HepG2 (cell line): Measurements from ENCODE around the gene PAM16. TPM values are rescaled to one million over a fixed set of nuclear protein-coding genes. Genes with fewer than 3 reads are reported as not detected.
A peak's percentile ranks its signal among the peaks of the same experiment; 100 is the strongest.

ENCODE experiments used
- ELF3 ChIP-seq: IDR thresholded peaks from 2 replicates; pipeline ENCODE4 v1.6.1; 2016; ENCODE audit warnings: missing genetic modification reagents, missing compliant biosample characterization
- FOXO1 ChIP-seq: sonication (generic); formaldehyde crosslinking; IDR thresholded peaks from 2 replicates; pipeline ENCODE4 v1.4.0; 2020; ENCODE audit warnings: missing genetic modification reagents
- GABPA ChIP-seq, 2 experiments: IDR thresholded peaks; 2 replicates each; pipeline ENCODE4 v1.6.1; 2011 to 2016; ENCODE audit warnings: low read depth in 2 of 2, low read length in 1 of 2, missing biosample characterization in 1 of 2, missing genetic modification characterization in 1 of 2
- GPN1 ChIP-seq: sonication (generic); formaldehyde crosslinking; IDR thresholded peaks from 2 replicates; pipeline ENCODE4 v1.5.1; 2020; ENCODE audit warnings: missing genetic modification reagents, borderline replicate concordance
- MAZ ChIP-seq, 2 experiments: sonication (generic) in 1 of 2; formaldehyde crosslinking in 1 of 2; IDR thresholded peaks; 2 replicates each; pipeline versions ENCODE4 v1.5.0 to v1.6.1; 2012 to 2020; ENCODE audit warnings: low read depth in 2 of 2, mild to moderate bottlenecking in 2 of 2, borderline replicate concordance in 1 of 2, improper control_type of control experiment in 1 of 2, low read length in 1 of 2, missing genetic modification reagents in 1 of 2, moderate library complexity in 1 of 2
- MXI1 ChIP-seq: IDR thresholded peaks from 3 replicates; pipeline ENCODE4 v1.6.1; 2012; ENCODE audit warnings: low read depth, low read length, inconsistent platforms, borderline replicate concordance
- RAD21 ChIP-seq: fragments of 450-650 bp; formaldehyde crosslinking; IDR thresholded peaks from 2 replicates; pipeline ENCODE4 v1.5.0; 2020; ENCODE audit warnings: mild to moderate bottlenecking
- RXRB ChIP-seq: IDR thresholded peaks from 2 replicates; pipeline ENCODE4 v1.6.1; 2016; ENCODE audit warnings: borderline replicate concordance, missing genetic modification reagents, missing compliant biosample characterization
- SALL1 ChIP-seq: sonication (generic); formaldehyde crosslinking; IDR thresholded peaks from 2 replicates; pipeline ENCODE4 v1.8.0; 2022; ENCODE audit warnings: mild to moderate bottlenecking, missing genetic modification reagents
- ZMAT3 ChIP-seq: sonication (generic); formaldehyde crosslinking; conservative IDR thresholded peaks from 2 replicates; pipeline ENCODE4 v1.7.0; 2021; ENCODE audit warnings: missing genetic modification reagents
- ZNF749 ChIP-seq: sonication (generic); formaldehyde crosslinking; IDR thresholded peaks from 2 replicates; pipeline ENCODE4 v1.8.0; 2022; ENCODE audit warnings: mild to moderate bottlenecking, missing genetic modification reagents, moderate library complexity, borderline replicate concordance
- ZZZ3 ChIP-seq: sonication (generic); formaldehyde crosslinking; IDR thresholded peaks from 2 replicates; pipeline ENCODE4 v1.4.0; 2020; ENCODE audit warnings: missing genetic modification reagents, mild to moderate bottlenecking, borderline replicate concordance
- polyA plus RNA-seq, 8 experiments: library from polyadenylated mRNA; depleted of rRNA in 3 of 8; stranded (reverse) in 7 of 8; unstranded in 1 of 8; fragments of >200 nt; fragmentation: Illumina TruSeq in 4 of 8; extraction: Trizol in 4 of 8; gene quantifications; 2 replicates each; pipeline versions ENCODE4 v1.2.1 to v1.2.3, GENCODE V29; 2011 to 2016; ENCODE audit warnings: low read depth in 4 of 8, missing spikeins in 1 of 8, mixed read lengths in 1 of 8; ENCODE audit not compliant: insufficient read depth in 1 of 8
- total RNA-seq, 5 experiments: library from RNA; depleted of rRNA; stranded (reverse); fragments of >200 nt; fragmentation: Illumina TruSeq; extraction: Trizol; gene quantifications; 2 replicates each; pipeline ENCODE4 v1.2.3, GENCODE V29; 2016; ENCODE audit warnings: low read depth in 1 of 5
- TF ChIP-seq, protein P1 (sequence below): sonication (generic); formaldehyde crosslinking; IDR thresholded peaks from 2 replicates; pipeline ENCODE4 v1.4.0; 2020; ENCODE audit warnings: mild to moderate bottlenecking, missing genetic modification reagents
- TF ChIP-seq, protein P2 (sequence below), 2 experiments: fragments of 450-650 bp in 1 of 2; sonication (generic) in 1 of 2; formaldehyde crosslinking; IDR thresholded peaks; 2 replicates each; pipeline versions ENCODE4 v1.5.0 to v1.8.0; 2020 to 2022; ENCODE audit warnings: mild to moderate bottlenecking in 1 of 2, missing genetic modification reagents in 1 of 2
- TF ChIP-seq, protein P3 (sequence below): sonication (generic); formaldehyde crosslinking; conservative IDR thresholded peaks from 2 replicates; pipeline ENCODE4 v1.8.1; 2023; ENCODE audit warnings: missing genetic modification reagents
- TF ChIP-seq, protein P4 (sequence below): sonication (generic); formaldehyde crosslinking; IDR thresholded peaks from 2 replicates; pipeline ENCODE4 v1.4.0; 2020; ENCODE audit warnings: missing genetic modification reagents, borderline replicate concordance

PAM16 gene
- total and polyA plus RNA-seq, 2 of the 13 experiments (the other 11 are each of a cell fraction or from before 2014, with no cell fraction given), result 51.5 to 51.8 TPM

DNA sequence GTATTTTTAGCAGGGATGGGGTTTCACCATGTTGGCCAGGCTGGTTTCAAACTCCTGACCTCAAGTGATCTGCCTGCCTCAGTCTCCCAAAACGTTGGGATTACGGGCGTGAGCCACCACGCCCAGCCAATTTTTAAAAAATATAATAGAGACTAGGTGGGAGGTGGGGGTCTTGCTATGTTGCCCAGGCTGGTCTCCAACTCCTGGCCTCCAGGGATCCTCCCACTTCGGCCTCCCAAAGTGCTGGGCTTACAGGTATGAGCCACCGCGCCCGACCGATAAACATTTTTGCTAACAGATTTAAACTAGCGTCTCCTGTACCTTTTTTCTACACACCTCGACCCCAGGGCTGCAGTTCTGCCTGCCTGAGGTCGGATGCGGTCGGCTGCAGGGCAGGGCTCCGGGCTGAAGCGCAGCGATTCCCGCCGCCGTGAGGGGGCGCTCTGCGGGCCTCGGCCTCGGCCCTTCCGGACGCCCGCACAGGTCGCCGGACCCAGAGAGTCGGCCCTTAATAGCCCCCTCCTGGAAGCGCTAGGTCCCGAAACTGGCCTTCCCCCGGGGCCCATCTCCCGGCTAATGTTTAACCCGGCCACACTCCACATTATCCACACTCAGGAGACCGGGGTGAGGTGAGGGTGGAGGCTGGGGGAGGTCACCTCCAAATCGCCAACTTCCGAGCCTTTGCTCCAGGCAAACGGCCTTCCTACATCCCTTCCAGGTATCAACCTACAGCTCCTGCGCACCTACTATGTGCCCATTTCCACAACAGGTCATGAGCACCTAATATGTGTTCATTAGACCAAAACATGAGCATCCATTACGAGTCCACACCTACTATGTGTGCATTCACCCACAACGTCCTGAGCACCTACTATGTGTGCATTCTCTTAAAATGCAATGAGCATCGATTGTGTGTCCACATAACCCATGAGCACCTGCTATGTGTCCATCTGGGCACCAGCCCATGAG, 37.3 kb downstream of the PAM16 start (continued):
- TF ChIP-seq RXRB (CRISPR knock-in tag), result peak; percentile 31; the same call in 1 of the 2 replicates
- peak; percentile 24; the same call in 1 of the 2 replicates for TF ChIP-seq ELF3 (CRISPR knock-in tag)
- TF ChIP-seq MXI1, result no peak
- TF ChIP-seq, protein P1, sequence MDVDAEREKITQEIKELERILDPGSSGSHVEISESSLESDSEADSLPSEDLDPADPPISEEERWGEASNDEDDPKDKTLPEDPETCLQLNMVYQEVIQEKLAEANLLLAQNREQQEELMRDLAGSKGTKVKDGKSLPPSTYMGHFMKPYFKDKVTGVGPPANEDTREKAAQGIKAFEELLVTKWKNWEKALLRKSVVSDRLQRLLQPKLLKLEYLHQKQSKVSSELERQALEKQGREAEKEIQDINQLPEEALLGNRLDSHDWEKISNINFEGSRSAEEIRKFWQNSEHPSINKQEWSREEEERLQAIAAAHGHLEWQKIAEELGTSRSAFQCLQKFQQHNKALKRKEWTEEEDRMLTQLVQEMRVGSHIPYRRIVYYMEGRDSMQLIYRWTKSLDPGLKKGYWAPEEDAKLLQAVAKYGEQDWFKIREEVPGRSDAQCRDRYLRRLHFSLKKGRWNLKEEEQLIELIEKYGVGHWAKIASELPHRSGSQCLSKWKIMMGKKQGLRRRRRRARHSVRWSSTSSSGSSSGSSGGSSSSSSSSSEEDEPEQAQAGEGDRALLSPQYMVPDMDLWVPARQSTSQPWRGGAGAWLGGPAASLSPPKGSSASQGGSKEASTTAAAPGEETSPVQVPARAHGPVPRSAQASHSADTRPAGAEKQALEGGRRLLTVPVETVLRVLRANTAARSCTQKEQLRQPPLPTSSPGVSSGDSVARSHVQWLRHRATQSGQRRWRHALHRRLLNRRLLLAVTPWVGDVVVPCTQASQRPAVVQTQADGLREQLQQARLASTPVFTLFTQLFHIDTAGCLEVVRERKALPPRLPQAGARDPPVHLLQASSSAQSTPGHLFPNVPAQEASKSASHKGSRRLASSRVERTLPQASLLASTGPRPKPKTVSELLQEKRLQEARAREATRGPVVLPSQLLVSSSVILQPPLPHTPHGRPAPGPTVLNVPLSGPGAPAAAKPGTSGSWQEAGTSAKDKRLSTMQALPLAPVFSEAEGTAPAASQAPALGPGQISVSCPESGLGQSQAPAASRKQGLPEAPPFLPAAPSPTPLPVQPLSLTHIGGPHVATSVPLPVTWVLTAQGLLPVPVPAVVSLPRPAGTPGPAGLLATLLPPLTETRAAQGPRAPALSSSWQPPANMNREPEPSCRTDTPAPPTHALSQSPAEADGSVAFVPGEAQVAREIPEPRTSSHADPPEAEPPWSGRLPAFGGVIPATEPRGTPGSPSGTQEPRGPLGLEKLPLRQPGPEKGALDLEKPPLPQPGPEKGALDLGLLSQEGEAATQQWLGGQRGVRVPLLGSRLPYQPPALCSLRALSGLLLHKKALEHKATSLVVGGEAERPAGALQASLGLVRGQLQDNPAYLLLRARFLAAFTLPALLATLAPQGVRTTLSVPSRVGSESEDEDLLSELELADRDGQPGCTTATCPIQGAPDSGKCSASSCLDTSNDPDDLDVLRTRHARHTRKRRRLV (CRISPR knock-in tag), result 0 out of 2 replicates have a peak, but pooled peaks have one; percentile 30
- no peak; the same call in 1 of the 2 replicates for TF ChIP-seq ZNF749 (CRISPR knock-in tag)
- TF ChIP-seq ZZZ3 (CRISPR knock-in tag), result no peak
- no peak for TF ChIP-seq MAZ (IDR thresholded peaks at IDR 0.05; ENCODE audit: borderline replicate concordance, low read depth, low read length)
- peak; percentile 67; the same call in 1 of the 2 replicates for TF ChIP-seq MAZ (CRISPR knock-in tag; IDR thresholded peaks at IDR 0.05; ENCODE audit: low read depth)
- TF ChIP-seq, protein P2, sequence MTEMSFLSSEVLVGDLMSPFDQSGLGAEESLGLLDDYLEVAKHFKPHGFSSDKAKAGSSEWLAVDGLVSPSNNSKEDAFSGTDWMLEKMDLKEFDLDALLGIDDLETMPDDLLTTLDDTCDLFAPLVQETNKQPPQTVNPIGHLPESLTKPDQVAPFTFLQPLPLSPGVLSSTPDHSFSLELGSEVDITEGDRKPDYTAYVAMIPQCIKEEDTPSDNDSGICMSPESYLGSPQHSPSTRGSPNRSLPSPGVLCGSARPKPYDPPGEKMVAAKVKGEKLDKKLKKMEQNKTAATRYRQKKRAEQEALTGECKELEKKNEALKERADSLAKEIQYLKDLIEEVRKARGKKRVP (CRISPR knock-in tag; IDR thresholded peaks at IDR 0.05), result 0 out of 4 replicates have a peak, but pooled peaks of 1 of the 2 experiments have one; percentile 9
- no peak; the same call in 1 of the 2 replicates for TF ChIP-seq FOXO1 (CRISPR knock-in tag)
- TF ChIP-seq GABPA (IDR thresholded peaks at IDR 0.05; ENCODE audit: low read depth, low read length), result no peak
- TF ChIP-seq GABPA (CRISPR knock-in tag; IDR thresholded peaks at IDR 0.05; ENCODE audit: low read depth), result peak; percentile 37; the same call in 1 of the 2 replicates
- TF ChIP-seq RAD21 (CRISPR knock-in tag), result peak; percentile 84
- TF ChIP-seq, protein P3, sequence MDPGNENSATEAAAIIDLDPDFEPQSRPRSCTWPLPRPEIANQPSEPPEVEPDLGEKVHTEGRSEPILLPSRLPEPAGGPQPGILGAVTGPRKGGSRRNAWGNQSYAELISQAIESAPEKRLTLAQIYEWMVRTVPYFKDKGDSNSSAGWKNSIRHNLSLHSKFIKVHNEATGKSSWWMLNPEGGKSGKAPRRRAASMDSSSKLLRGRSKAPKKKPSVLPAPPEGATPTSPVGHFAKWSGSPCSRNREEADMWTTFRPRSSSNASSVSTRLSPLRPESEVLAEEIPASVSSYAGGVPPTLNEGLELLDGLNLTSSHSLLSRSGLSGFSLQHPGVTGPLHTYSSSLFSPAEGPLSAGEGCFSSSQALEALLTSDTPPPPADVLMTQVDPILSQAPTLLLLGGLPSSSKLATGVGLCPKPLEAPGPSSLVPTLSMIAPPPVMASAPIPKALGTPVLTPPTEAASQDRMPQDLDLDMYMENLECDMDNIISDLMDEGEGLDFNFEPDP (CRISPR knock-in tag), result 0 out of 2 replicates have a peak, but pooled peaks have one; percentile 79
- no peak for TF ChIP-seq GPN1 (CRISPR knock-in tag)
- TF ChIP-seq, protein P4, sequence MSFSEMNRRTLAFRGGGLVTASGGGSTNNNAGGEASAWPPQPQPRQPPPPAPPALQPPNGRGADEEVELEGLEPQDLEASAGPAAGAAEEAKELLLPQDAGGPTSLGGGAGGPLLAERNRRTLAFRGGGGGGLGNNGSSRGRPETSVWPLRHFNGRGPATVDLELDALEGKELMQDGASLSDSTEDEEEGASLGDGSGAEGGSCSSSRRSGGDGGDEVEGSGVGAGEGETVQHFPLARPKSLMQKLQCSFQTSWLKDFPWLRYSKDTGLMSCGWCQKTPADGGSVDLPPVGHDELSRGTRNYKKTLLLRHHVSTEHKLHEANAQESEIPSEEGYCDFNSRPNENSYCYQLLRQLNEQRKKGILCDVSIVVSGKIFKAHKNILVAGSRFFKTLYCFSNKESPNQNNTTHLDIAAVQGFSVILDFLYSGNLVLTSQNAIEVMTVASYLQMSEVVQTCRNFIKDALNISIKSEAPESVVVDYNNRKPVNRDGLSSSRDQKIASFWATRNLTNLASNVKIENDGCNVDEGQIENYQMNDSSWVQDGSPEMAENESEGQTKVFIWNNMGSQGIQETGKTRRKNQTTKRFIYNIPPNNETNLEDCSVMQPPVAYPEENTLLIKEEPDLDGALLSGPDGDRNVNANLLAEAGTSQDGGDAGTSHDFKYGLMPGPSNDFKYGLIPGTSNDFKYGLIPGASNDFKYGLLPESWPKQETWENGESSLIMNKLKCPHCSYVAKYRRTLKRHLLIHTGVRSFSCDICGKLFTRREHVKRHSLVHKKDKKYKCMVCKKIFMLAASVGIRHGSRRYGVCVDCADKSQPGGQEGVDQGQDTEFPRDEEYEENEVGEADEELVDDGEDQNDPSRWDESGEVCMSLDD, result peak; percentile 51; the same call in 1 of the 2 replicates
- TF ChIP-seq SALL1 (CRISPR knock-in tag), result peak; percentile 42; the same call in 1 of the 2 replicates
- no peak for TF ChIP-seq ZMAT3
